HepG2 (cell line): ENCODE results near the gene PIK3C2B. TPM values are rescaled to one million over a fixed set of nuclear protein-coding genes. Genes with fewer than 3 reads are reported as not detected.

ENCODE experiments used
- ATAC-seq: fragments of 200-7000 bp; cut with Tn5 transposase; 3 replicates; pipeline ENCODE4 v1.9.1; 2020; ENCODE audit warnings: mild to moderate bottlenecking, moderate library complexity
- BruUV-seq: library from RNA; stranded (reverse); fragments of 400-500 nt; replicated peaks from 2 replicates; lab custom pipeline; 2021; lab: Mats Ljungman, UMichigan
- CTCF ChIA-PET: fragments of 300-600 bp; formaldehyde crosslinking; extraction: SDS; loops from one replicate; lab custom pipeline; 2021; ENCODE audit warnings: low total read pairs, inconsistent platforms, low intra/inter-chr PET ratio; lab: Yijun Ruan, JAX
- POLR2A ChIA-PET: fragments of 350-600 bp; sonication (Branson Sonifier 250); formaldehyde crosslinking; loops from one replicate; lab custom pipeline; 2020; ENCODE audit warnings: antibody characterized with exemption, inconsistent platforms; lab: Yijun Ruan, JAX
- DNase-seq: peaks from one replicate; pipeline ENCODE4 v3.0.0-alpha.2; 2015; ENCODE audit warnings: low spot score
- FAIRE-seq: peaks from 3 replicates; lab custom pipeline; 2011; peaks lifted over from hg19 to GRCh38; lab: Jason Lieb, UNC
- H2AFZ ChIP-seq: one replicate; pipeline ENCODE4 v1.6.1; 2011; ENCODE audit warnings: low read length, inconsistent platforms
- H3K27ac ChIP-seq: fragments of 300-600 bp; 3 replicates; pipeline ENCODE4 v1.8.0; 2011; ENCODE audit warnings: mixed run types, mild to moderate bottlenecking, mixed read lengths, low read length, inconsistent platforms; ENCODE audit not compliant: insufficient read depth; ENCODE audit errors: extremely low read length
- H3K27me3 ChIP-seq, 2 experiments: fragments of 200-600 bp in 1 of 2; 2 replicates in 1 of 2; 3 replicates in 1 of 2; pipeline versions ENCODE4 v1.6.0 to v1.8.0; 2011; ENCODE audit warnings: low read length in 2 of 2, mild to moderate bottlenecking in 2 of 2, moderate library complexity in 2 of 2, inconsistent platforms in 1 of 2; ENCODE audit not compliant: insufficient read depth in 2 of 2, control insufficient read depth in 1 of 2
- H3K36me3 ChIP-seq, 2 experiments: fragments of 200-600 bp in 1 of 2; replicated peaks in 1 of 2; 2 replicates in 1 of 2; 3 replicates in 1 of 2; pipeline versions ENCODE4 v1.5.1 to v1.8.0; 2011; ENCODE audit warnings: low read length in 2 of 2, inconsistent platforms in 1 of 2; ENCODE audit not compliant: insufficient read depth in 2 of 2, control insufficient read depth in 1 of 2
- H3K4me1 ChIP-seq: 2 replicates; pipeline ENCODE4 v1.5.1; 2012; ENCODE audit warnings: low read length, inconsistent platforms; ENCODE audit not compliant: insufficient read depth
- H3K4me2 ChIP-seq: 2 replicates; pipeline ENCODE4 v1.6.0; 2011; ENCODE audit warnings: low read depth, low read length, inconsistent platforms
- H3K4me3 ChIP-seq, 3 experiments: fragments of 200-600 bp in 1 of 3; sonication (generic), shearing (Covaris generic) in 1 of 3; replicated peaks in 1 of 3; 2 replicates each; pipeline ENCODE4 v1.5.1; 2011 to 2016; ENCODE audit warnings: low read length in 3 of 3, inconsistent platforms in 2 of 3, low read depth in 2 of 3, mild to moderate bottlenecking in 2 of 3, control low read depth in 1 of 3, mixed read lengths in 1 of 3; ENCODE audit not compliant: insufficient read depth in 1 of 3
- H3K79me2 ChIP-seq: one replicate; pipeline ENCODE4 v1.6.1; 2011; ENCODE audit warnings: low read length, inconsistent platforms; ENCODE audit not compliant: insufficient read depth
- H3K9ac ChIP-seq: 2 replicates; pipeline ENCODE4 v1.6.0; 2011; ENCODE audit warnings: mild to moderate bottlenecking, low read depth, low read length, inconsistent platforms; ENCODE audit not compliant: insufficient read depth
- H3K9me3 ChIP-seq: 2 replicates; pipeline ENCODE4 v1.5.1; 2012; ENCODE audit warnings: mild to moderate bottlenecking, low read length
- H4K20me1 ChIP-seq: 2 replicates; pipeline ENCODE4 v1.6.0; 2011; ENCODE audit warnings: inconsistent platforms, mild to moderate bottlenecking, low read length, moderate library complexity; ENCODE audit not compliant: insufficient read depth
- FOSL2 ChIP-seq: sonication (generic); formaldehyde crosslinking; IDR thresholded peaks from 2 replicates; pipeline ENCODE4 v1.4.0; 2020; ENCODE audit warnings: missing genetic modification reagents
- NR2C2 ChIP-seq: sonication (generic); formaldehyde crosslinking; IDR thresholded peaks from 2 replicates; pipeline ENCODE4 v1.4.0; 2020; ENCODE audit warnings: missing genetic modification reagents, mild to moderate bottlenecking, moderate library complexity, borderline replicate concordance
- PHB2 ChIP-seq: fragments of 450-650 bp; IDR thresholded peaks from 2 replicates; pipeline ENCODE4 v1.6.1; 2018; ENCODE audit not compliant: partially characterized antibody
- RFX1 ChIP-seq: fragments of 450-650 bp; IDR thresholded peaks from 2 replicates; pipeline ENCODE4 v1.6.1; 2017
- SMARCE1 ChIP-seq: fragments of 450-650 bp; IDR thresholded peaks from 2 replicates; pipeline ENCODE4 v1.6.1; 2017; ENCODE audit warnings: borderline replicate concordance
- ZBTB20 ChIP-seq: sonication (generic); formaldehyde crosslinking; IDR thresholded peaks from 2 replicates; pipeline ENCODE4 v1.8.1; 2023; ENCODE audit warnings: missing genetic modification reagents, low read depth, mild to moderate bottlenecking, borderline replicate concordance
- ZKSCAN5 ChIP-seq: sonication (generic); formaldehyde crosslinking; IDR thresholded peaks from 2 replicates; pipeline ENCODE4 v1.5.1; 2020; ENCODE audit warnings: mild to moderate bottlenecking, missing genetic modification reagents
- ZNF160 ChIP-seq: sonication (generic); formaldehyde crosslinking; IDR thresholded peaks from 2 replicates; pipeline ENCODE4 v1.8.0; 2022; ENCODE audit warnings: mild to moderate bottlenecking, inconsistent platforms, missing genetic modification reagents
- ZNF354B ChIP-seq: sonication (generic); formaldehyde crosslinking; IDR thresholded peaks from 2 replicates; pipeline ENCODE4 v1.8.0; 2022; ENCODE audit warnings: mild to moderate bottlenecking, missing genetic modification reagents
- ZNF678 ChIP-seq: sonication (generic); formaldehyde crosslinking; IDR thresholded peaks from 2 replicates; pipeline ENCODE4 v1.4.0; 2020; ENCODE audit warnings: mild to moderate bottlenecking, missing genetic modification reagents
- WGBS: methylation state at CpG from one replicate; pipeline ENCODE4 v1.1.6; 2017; ENCODE audit warnings: low lambda C conversion rate; 5-methylcytosine and 5-hydroxymethylcytosine counted together
- in situ Hi-C: cut with HindIII; loops from 2 replicates; pipeline ENCODE4 v1.10.0; 2017; ENCODE audit warnings: low pct_unique_long_range_greater_than_20kb; ENCODE audit not compliant: extremely low pct_ligation_motif_present
- intact Hi-C: fragments of 100-400 bp; cut with micrococcal nuclease; formaldehyde crosslinking; loops from one replicate; pipeline ENCODE4 v1.10.0; 2022; ENCODE audit not compliant: unreplicated experiment
- polyA plus RNA-seq, 8 experiments: library from polyadenylated mRNA; depleted of rRNA in 3 of 8; stranded (reverse) in 7 of 8; unstranded in 1 of 8; fragments of >200 nt; fragmentation: Illumina TruSeq in 4 of 8; extraction: Trizol in 4 of 8; gene quantifications; 2 replicates each; pipeline versions ENCODE4 v1.2.1 to v1.2.3, GENCODE V29; 2011 to 2016; ENCODE audit warnings: low read depth in 4 of 8, missing spikeins in 1 of 8, mixed read lengths in 1 of 8; ENCODE audit not compliant: insufficient read depth in 1 of 8
- total RNA-seq, 5 experiments: library from RNA; depleted of rRNA; stranded (reverse); fragments of >200 nt; fragmentation: Illumina TruSeq; extraction: Trizol; gene quantifications; 2 replicates each; pipeline ENCODE4 v1.2.3, GENCODE V29; 2016; ENCODE audit warnings: low read depth in 1 of 5
- TF ChIP-seq, protein P1 (sequence below): sonication (generic); formaldehyde crosslinking; IDR thresholded peaks from 2 replicates; pipeline ENCODE4 v1.4.0; 2020; ENCODE audit warnings: missing genetic modification reagents
- TF ChIP-seq, protein P2 (sequence below): conservative IDR thresholded peaks from 2 replicates; pipeline ENCODE4 v1.6.1; 2018; ENCODE audit warnings: missing genetic modification reagents
- TF ChIP-seq, protein P3 (sequence below): sonication (generic); formaldehyde crosslinking; IDR thresholded peaks from 2 replicates; pipeline ENCODE4; 2020; ENCODE audit warnings: missing genetic modification reagents, mild to moderate bottlenecking, borderline replicate concordance

Gene PIK3C2B
- total and polyA plus RNA-seq, 2 of the 13 experiments (the other 11 are each of a cell fraction or from before 2014, with no cell fraction given), result 3.4 to 4.5 TPM

DNA sequence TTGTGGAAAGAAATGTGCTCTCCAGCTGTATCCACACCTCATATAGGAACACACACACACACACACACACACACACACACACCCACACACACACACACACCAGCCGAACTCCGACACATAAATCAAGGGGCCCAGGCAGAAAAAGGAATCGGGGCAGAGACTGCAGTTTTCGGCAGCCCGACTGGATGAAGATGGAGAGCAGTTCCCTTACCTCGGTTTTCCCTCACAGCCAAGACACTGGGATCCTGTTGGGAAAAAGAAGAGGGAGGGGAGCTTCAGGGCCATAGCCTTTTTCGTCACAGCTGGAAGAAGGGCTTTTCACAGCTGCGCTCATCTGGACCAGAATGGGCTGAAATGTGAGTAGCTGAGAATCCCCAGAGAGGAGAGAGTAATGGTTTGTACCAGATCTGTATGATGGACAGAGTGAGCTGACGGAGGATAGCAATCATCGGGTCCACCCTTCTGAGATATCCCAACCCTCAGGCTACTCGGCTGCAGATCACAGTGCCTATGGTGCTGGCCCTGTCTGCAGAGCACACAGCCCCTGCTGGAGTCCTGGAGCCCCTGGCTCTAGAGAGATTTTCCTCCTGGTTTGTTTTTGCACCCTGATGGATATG lies 37.7 kb downstream of the PIK3C2B start:
- H3K27ac ChIP-seq, result no peak overlapping the region
- no peak overlapping the region for H3K9ac ChIP-seq
- no TSS peak for BruUV-seq
- in situ Hi-C loops, result no loop called here
- no peak overlapping the region for H2AFZ ChIP-seq
- no peaks in the 10 kb centered on the region for H4K20me1 ChIP-seq
- H3K9me3 ChIP-seq, result no peaks in the 10 kb centered on the region
- POLR2A ChIA-PET, result no interaction called here
- FAIRE-seq, result no peak
- no peak for TF ChIP-seq FOSL2 (CRISPR knock-in tag)
- TF ChIP-seq, protein P1, sequence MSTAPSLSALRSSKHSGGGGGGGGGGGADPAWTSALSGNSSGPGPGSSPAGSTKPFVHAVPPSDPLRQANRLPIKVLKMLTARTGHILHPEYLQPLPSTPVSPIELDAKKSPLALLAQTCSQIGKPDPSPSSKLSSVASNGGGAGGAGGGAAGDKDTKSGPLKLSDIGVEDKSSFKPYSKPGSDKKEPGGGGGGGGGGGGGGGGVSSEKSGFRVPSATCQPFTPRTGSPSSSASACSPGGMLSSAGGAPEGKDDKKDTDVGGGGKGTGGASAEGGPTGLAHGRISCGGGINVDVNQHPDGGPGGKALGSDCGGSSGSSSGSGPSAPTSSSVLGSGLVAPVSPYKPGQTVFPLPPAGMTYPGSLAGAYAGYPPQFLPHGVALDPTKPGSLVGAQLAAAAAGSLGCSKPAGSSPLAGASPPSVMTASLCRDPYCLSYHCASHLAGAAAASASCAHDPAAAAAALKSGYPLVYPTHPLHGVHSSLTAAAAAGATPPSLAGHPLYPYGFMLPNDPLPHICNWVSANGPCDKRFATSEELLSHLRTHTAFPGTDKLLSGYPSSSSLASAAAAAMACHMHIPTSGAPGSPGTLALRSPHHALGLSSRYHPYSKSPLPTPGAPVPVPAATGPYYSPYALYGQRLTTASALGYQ (CRISPR knock-in tag), result no peak
- no peak for TF ChIP-seq NR2C2 (CRISPR knock-in tag)
- TF ChIP-seq ZNF160 (CRISPR knock-in tag), result no peak
- TF ChIP-seq, all 625 proteins: peak for 0
- ATAC-seq, result no peak
- no peaks in the 10 kb centered on the region for H3K79me2 ChIP-seq
- 93% methylated on average over 11 of the region's 11 CpGs for WGBS
- intact Hi-C loops, result no loop called here
- H3K4me2 ChIP-seq, result no peak overlapping the region
- no peaks in the 10 kb centered on the region for H3K27me3 ChIP-seq
- no peak overlapping the region for H3K4me3 ChIP-seq
- peaks cover 4 to 7% of the 10 kb centered on the region in 2 experiments; a peak in 3 of 5 replicates for H3K36me3 ChIP-seq
- no peaks in the 10 kb centered on the region for H3K4me1 ChIP-seq
- no peak for DNase-seq
- CTCF ChIA-PET, result no interaction called here

DNA sequence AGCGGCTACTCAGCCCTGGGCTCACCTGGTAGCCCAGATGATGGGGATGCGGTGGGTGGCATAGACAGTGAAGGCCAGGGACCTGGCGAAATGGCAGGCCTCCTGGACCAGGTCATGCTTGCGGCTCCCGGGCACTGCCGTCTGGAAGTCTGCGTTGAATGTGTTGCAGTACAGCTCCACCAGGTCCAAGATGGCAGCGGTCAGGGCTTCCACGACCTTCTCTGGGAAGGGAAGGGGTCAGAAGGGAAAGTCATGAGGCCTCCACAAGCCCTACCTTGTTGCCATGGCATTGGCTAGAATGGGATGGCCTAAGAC lies 38.8 kb downstream of the PIK3C2B start:
- ATAC-seq (no peak), FAIRE-seq (no peak), DNase-seq (no peak)
- H3K79me2 ChIP-seq, result no peaks in the 10 kb centered on the region
- in situ Hi-C loops, result no loop called here
- ChIA-PET POLR2A (no interaction called here), CTCF (no interaction called here)
- WGBS, result 97% methylated on average over 9 of the region's 9 CpGs
- H3K27ac ChIP-seq, result no peak overlapping the region
- intact Hi-C loops, result no loop called here
- no peak overlapping the region for H3K9ac ChIP-seq
- peaks cover 7% of the 10 kb centered on the region for H3K4me1 ChIP-seq
- no peaks in the 10 kb centered on the region for H3K27me3 ChIP-seq
- no peaks in the 10 kb centered on the region for H4K20me1 ChIP-seq
- BruUV-seq, result no TSS peak
- no peak overlapping the region for H3K4me3 ChIP-seq
- H2AFZ ChIP-seq, result no peak overlapping the region
- H3K9me3 ChIP-seq, result no peaks in the 10 kb centered on the region
- H3K4me2 ChIP-seq, result no peak overlapping the region
- H3K36me3 ChIP-seq, result peaks cover 4 to 8% of the 10 kb centered on the region in 2 experiments; a peak in 3 of 5 replicates
- TF ChIP-seq ZKSCAN5 (no peak), ZNF678 (CRISPR knock-in tag) (no peak), ZNF354B (CRISPR knock-in tag) (no peak), ZBTB20 (CRISPR knock-in tag) (no peak), SMARCE1 (no peak), PHB2 (no peak), RFX1 (no peak)
- TF ChIP-seq, protein P2, sequence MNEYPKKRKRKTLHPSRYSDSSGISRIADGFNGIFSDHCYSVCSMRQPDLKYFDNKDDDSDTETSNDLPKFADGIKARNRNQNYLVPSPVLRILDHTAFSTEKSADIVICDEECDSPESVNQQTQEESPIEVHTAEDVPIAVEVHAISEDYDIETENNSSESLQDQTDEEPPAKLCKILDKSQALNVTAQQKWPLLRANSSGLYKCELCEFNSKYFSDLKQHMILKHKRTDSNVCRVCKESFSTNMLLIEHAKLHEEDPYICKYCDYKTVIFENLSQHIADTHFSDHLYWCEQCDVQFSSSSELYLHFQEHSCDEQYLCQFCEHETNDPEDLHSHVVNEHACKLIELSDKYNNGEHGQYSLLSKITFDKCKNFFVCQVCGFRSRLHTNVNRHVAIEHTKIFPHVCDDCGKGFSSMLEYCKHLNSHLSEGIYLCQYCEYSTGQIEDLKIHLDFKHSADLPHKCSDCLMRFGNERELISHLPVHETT (CRISPR knock-in tag), result no peak
- TF ChIP-seq, protein P3, sequence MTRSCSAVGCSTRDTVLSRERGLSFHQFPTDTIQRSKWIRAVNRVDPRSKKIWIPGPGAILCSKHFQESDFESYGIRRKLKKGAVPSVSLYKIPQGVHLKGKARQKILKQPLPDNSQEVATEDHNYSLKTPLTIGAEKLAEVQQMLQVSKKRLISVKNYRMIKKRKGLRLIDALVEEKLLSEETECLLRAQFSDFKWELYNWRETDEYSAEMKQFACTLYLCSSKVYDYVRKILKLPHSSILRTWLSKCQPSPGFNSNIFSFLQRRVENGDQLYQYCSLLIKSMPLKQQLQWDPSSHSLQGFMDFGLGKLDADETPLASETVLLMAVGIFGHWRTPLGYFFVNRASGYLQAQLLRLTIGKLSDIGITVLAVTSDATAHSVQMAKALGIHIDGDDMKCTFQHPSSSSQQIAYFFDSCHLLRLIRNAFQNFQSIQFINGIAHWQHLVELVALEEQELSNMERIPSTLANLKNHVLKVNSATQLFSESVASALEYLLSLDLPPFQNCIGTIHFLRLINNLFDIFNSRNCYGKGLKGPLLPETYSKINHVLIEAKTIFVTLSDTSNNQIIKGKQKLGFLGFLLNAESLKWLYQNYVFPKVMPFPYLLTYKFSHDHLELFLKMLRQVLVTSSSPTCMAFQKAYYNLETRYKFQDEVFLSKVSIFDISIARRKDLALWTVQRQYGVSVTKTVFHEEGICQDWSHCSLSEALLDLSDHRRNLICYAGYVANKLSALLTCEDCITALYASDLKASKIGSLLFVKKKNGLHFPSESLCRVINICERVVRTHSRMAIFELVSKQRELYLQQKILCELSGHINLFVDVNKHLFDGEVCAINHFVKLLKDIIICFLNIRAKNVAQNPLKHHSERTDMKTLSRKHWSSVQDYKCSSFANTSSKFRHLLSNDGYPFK (CRISPR knock-in tag), result no peak
